HCT116 (cell line): ENCODE measurements around the gene ALOX15. TPM values are rescaled to one million over a fixed set of nuclear protein-coding genes. Genes with fewer than 3 reads are reported as not detected.

Source experiments
- ATAC-seq: fragments of 200-7000 bp; cut with Tn5 transposase; 2 replicates; pipeline ENCODE4 v1.9.1; 2020; ENCODE audit warnings: mild to moderate bottlenecking, moderate library complexity
- BruUV-seq: library from RNA; stranded (reverse); fragments of 400-500 nt; replicated peaks from 2 replicates; lab custom pipeline; 2021; lab: Mats Ljungman, UMichigan
- CTCF ChIA-PET: fragments of 300-600 bp; sonication (Branson Sonifier 250); formaldehyde crosslinking; loops from one replicate; lab custom pipeline; 2021; ENCODE audit warnings: antibody characterized with exemption; lab: Charles Lee
- POLR2A ChIA-PET: fragments of 300-600, 350-600 bp; sonication (Branson Sonifier 250); formaldehyde crosslinking; loops from one replicate; lab custom pipeline; 2021; ENCODE audit warnings: antibody characterized with exemption; lab: Charles Lee
- RAD21 ChIA-PET, 2 experiments: fragments of 300-600 bp; sonication (Branson Sonifier 250); formaldehyde crosslinking; loops; one replicate each; lab custom pipeline; 2023; ENCODE audit warnings: low total read pairs in 2 of 2; ENCODE audit not compliant: uncharacterized antibody in 2 of 2, unreplicated experiment in 2 of 2, low non-redundant PET in 1 of 2; lab: Charles Lee
- DNase-seq: peaks from one replicate; pipeline ENCODE4 v3.0.0-alpha.2; 2010; ENCODE audit warnings: low read depth, low spot score
- H2AFZ ChIP-seq: fragments of 200-600 bp; shearing (Covaris generic), sonication (generic); 2 replicates; pipeline ENCODE4 v1.6.1; 2017; ENCODE audit warnings: low read depth, mixed run types, mixed read lengths, antibody characterized with exemption, low read length; ENCODE audit not compliant: poor library complexity, severe bottlenecking
- H3K27ac ChIP-seq: 2 replicates; pipeline ENCODE4 v1.5.1; 2012; ENCODE audit warnings: low read depth, low read length
- H3K27me3 ChIP-seq: fragments of 200-600 bp; sonication (generic); 2 replicates; pipeline ENCODE4 v1.6.1; 2016; ENCODE audit warnings: mixed run types, low read length, mixed read lengths; ENCODE audit not compliant: insufficient read depth
- H3K36me3 ChIP-seq, 2 experiments: fragments of 200-500 bp in 1 of 2; fragments of 200-600 bp in 1 of 2; sonication (Bioruptor generic) in 1 of 2; sonication (generic) in 1 of 2; 2 replicates each; pipeline versions ENCODE4 v1.5.1 to v1.6.1; 2014 to 2016; ENCODE audit warnings: low read length in 2 of 2, inconsistent platforms in 1 of 2, mixed read lengths in 1 of 2, mixed run types in 1 of 2; ENCODE audit not compliant: insufficient read depth in 2 of 2, control insufficient read depth in 1 of 2
- H3K4me1 ChIP-seq, 2 experiments: fragments of 200-600 bp in 1 of 2; sonication (generic) in 1 of 2; 2 replicates each; pipeline versions ENCODE4 v1.5.1 to v1.6.1; 2012 to 2017; ENCODE audit warnings: low read length in 2 of 2, inconsistent platforms in 1 of 2, mild to moderate bottlenecking in 1 of 2, mixed read lengths in 1 of 2, mixed run types in 1 of 2, moderate library complexity in 1 of 2; ENCODE audit not compliant: insufficient read depth in 2 of 2, control insufficient read depth in 1 of 2
- H3K4me2 ChIP-seq: fragments of 200-600 bp; sonication (generic); 2 replicates; pipeline ENCODE4 v1.6.1; 2017; ENCODE audit warnings: mixed run types, low read length, mixed read lengths
- H3K4me3 ChIP-seq, 2 experiments: fragments of 200-600 bp in 1 of 2; sonication (generic) in 1 of 2; replicated peaks in 1 of 2; 2 replicates each; pipeline ENCODE4 v1.5.1; 2011 to 2016; ENCODE audit warnings: low read length in 2 of 2, control low read depth in 1 of 2, low read depth in 1 of 2, mild to moderate bottlenecking in 1 of 2, mixed read lengths in 1 of 2, mixed run types in 1 of 2
- H3K79me2 ChIP-seq: fragments of 200-600 bp; sonication (generic); 2 replicates; pipeline ENCODE4 v1.6.1; 2017; ENCODE audit warnings: mild to moderate bottlenecking, mixed run types, low read length, moderate library complexity, mixed read lengths; ENCODE audit not compliant: insufficient read depth
- H3K9ac ChIP-seq: fragments of 200-600 bp; sonication (generic); 2 replicates; pipeline ENCODE4 v1.6.1; 2016; ENCODE audit warnings: low read length, mixed read lengths
- H3K9me2 ChIP-seq: fragments of 200-600 bp; sonication (generic), shearing (Covaris generic); 2 replicates; pipeline ENCODE4 v1.6.1; 2017; ENCODE audit warnings: mixed run types, mild to moderate bottlenecking, moderate library complexity; ENCODE audit not compliant: insufficient read depth
- H3K9me3 ChIP-seq, 2 experiments: fragments of 200-500 bp in 1 of 2; fragments of 200-600 bp in 1 of 2; sonication (Bioruptor generic) in 1 of 2; sonication (generic) in 1 of 2; 2 replicates each; pipeline ENCODE4 v1.6.1; 2014 to 2017; ENCODE audit warnings: low read length in 2 of 2, mixed read lengths in 2 of 2, inconsistent platforms in 1 of 2, low read depth in 1 of 2, mild to moderate bottlenecking in 1 of 2, mixed run types in 1 of 2, moderate library complexity in 1 of 2; ENCODE audit not compliant: control insufficient read depth in 1 of 2, insufficient read depth in 1 of 2
- H4K20me1 ChIP-seq: fragments of 200-600 bp; sonication (generic), shearing (Covaris generic); 2 replicates; pipeline ENCODE4 v1.6.1; 2017; ENCODE audit warnings: mixed run types, mild to moderate bottlenecking, moderate library complexity; ENCODE audit not compliant: insufficient read depth
- CTCF ChIP-seq, 3 experiments: fragments of 200-600 bp in 1 of 3; sonication (generic) in 1 of 3; IDR thresholded peaks in 2 of 3; conservative IDR thresholded peaks in 1 of 3; 2 replicates each; pipeline ENCODE4 v1.5.1; 2012 to 2017; ENCODE audit warnings: low read depth in 2 of 3, low read length in 2 of 3, antibody characterized with exemption in 1 of 3, borderline replicate concordance in 1 of 3, control low read depth in 1 of 3, mild to moderate bottlenecking in 1 of 3, mixed read lengths in 1 of 3, mixed run types in 1 of 3, moderate library complexity in 1 of 3; ENCODE audit not compliant: insufficient read depth in 1 of 3
- EZH2phosphoT487 ChIP-seq: fragments of 200-600 bp; IDR thresholded peaks from 2 replicates; pipeline ENCODE4 v1.6.1; 2018; ENCODE audit warnings: antibody characterized with exemption, borderline replicate concordance
- POLR2A ChIP-seq: IDR thresholded peaks from 2 replicates; pipeline ENCODE4 v1.7.0; 2011; ENCODE audit warnings: borderline replicate concordance; ENCODE audit not compliant: insufficient read depth, insufficient read length; ENCODE audit errors: extremely low read depth
- RAD21 ChIP-seq: IDR thresholded peaks from 2 replicates; pipeline ENCODE4 v1.6.1; 2012; ENCODE audit warnings: low read depth, mild to moderate bottlenecking
- SIN3A ChIP-seq: IDR thresholded peaks from 2 replicates; pipeline ENCODE4 v1.6.1; 2012; ENCODE audit warnings: low read depth
- SRF ChIP-seq: IDR thresholded peaks from 2 replicates; pipeline ENCODE4 v1.6.1; 2012; ENCODE audit warnings: low read depth
- YY1 ChIP-seq: IDR thresholded peaks from 2 replicates; pipeline ENCODE4 v1.6.1; 2011; ENCODE audit warnings: low read length, low read depth, moderate library complexity, mild to moderate bottlenecking; ENCODE audit not compliant: insufficient replicate concordance; ENCODE audit errors: extremely low read depth
- ZNF274 ChIP-seq: fragments of 200-500 bp; sonication (Bioruptor generic); IDR thresholded peaks from 2 replicates; pipeline ENCODE4 v1.6.1; 2014; ENCODE audit warnings: mild to moderate bottlenecking, low read depth, low read length, inconsistent platforms
- intact Hi-C: fragments of 100-400 bp; cut with micrococcal nuclease; formaldehyde crosslinking; loops from 2 replicates; pipeline ENCODE4 v1.10.0; 2022
- total RNA-seq: library from RNA; stranded (reverse); gene quantifications from one replicate; pipeline ENCODE4 v1.2.1, GENCODE V29; 2021; ENCODE audit not compliant: unreplicated experiment

The ALOX15 gene
- total RNA-seq, 1 experiment from 2014 or later: 0.57 TPM

- Histone ChIP-seq H3K9ac (no peak overlapping the region), H3K4me1 (peaks cover 3 to 9% of the 10 kb centered on the region in 2 experiments), H3K9me3 (no peaks in the 10 kb centered on the region), H4K20me1 (no peaks in the 10 kb centered on the region), H3K79me2 (no peaks in the 10 kb centered on the region), H3K4me3 (no peak overlapping the region), H2AFZ (no peak overlapping the region), H3K36me3 (no peaks in the 10 kb centered on the region), H3K9me2 (no peaks in the 10 kb centered on the region), H3K27me3 (peaks cover 3% of the 10 kb centered on the region; the same call in 1 of the 2 replicates), H3K4me2 (no peak overlapping the region), H3K27ac (no peak overlapping the region)
- TF ChIP-seq ZNF274 (no peak), RAD21 (no peak), CTCF (IDR thresholded peaks at IDR 0.05 in 2 of 3, conservative IDR thresholded peaks at IDR 0.05 in 1 of 3; ENCODE audit: borderline replicate concordance in 1 of 3, insufficient read depth in 1 of 3, low read depth in 2 of 3, low read length in 2 of 3) (no peak), EZH2phosphoT487 (no peak), YY1 (no peak), SRF (no peak), SIN3A (no peak), POLR2A (no peak)
- POLR2A ChIA-PET: no interaction called here
- intact Hi-C loops: no loop called here
- DNase-seq (no peak), ATAC-seq (no peak)
- CTCF ChIA-PET: interaction anchor here (0.8 kb wide), 1 partner anchor 28 kb away, joined by 3 read pairs; no protein-coding TSS in a partner anchor
- BruUV-seq: no TSS peak
- RAD21 ChIA-PET: no interaction called here
Measured at GRCh38 chr17:4594931-4595684, 46.4 kb downstream of the ALOX15 start.
